Heart right ventricle (tissue), 16 donors: ENCODE measurements around the gene ONECUT3. TPM values are rescaled to one million over a fixed set of nuclear protein-coding genes. Genes with fewer than 3 reads are reported as not detected.
A peak's percentile ranks its signal among the peaks of the same experiment; 100 is the strongest.

Experiments
- ATAC-seq, 8 donors: fragments of 200-7000 bp; cut with Tn5 transposase; one replicate each; pipeline ENCODE4 v1.9.1; 2020; ENCODE audit warnings: mild to moderate bottlenecking in 8 of 8, moderate library complexity in 8 of 8, moderate number of reproducible peaks in 1 of 8
- DNase-seq, 2 donors: peaks; one replicate each; pipeline ENCODE4 v3.0.0-alpha.2; 2020
- H3K27ac ChIP-seq, 10 donors: fragments of 200-600 bp; sonication (generic) in 2 of 10; one replicate each; pipeline versions ENCODE4 v1.5.0 to v1.8.0; 2020 to 2022; ENCODE audit warnings: mild to moderate bottlenecking in 3 of 10
- H3K27me3 ChIP-seq, 7 donors: fragments of 200-600 bp; one replicate each; pipeline ENCODE4 v1.8.0; 2021 to 2022; ENCODE audit warnings: mild to moderate bottlenecking in 2 of 7
- H3K36me3 ChIP-seq, 9 donors: fragments of 200-600 bp; sonication (generic) in 1 of 9; one replicate each; pipeline versions ENCODE4 v1.5.0 to v1.8.0; 2020 to 2022; ENCODE audit warnings: mild to moderate bottlenecking in 2 of 9
- H3K4me1 ChIP-seq, 9 donors: fragments of 200-600 bp; sonication (generic) in 1 of 9; one replicate each; pipeline versions ENCODE4 v1.5.0 to v1.8.0; 2020 to 2022; ENCODE audit warnings: mild to moderate bottlenecking in 4 of 9
- H3K4me3 ChIP-seq, 10 donors: fragments of 200-600 bp; sonication (generic) in 2 of 10; one replicate each; pipeline versions ENCODE4 v1.5.0 to v1.8.0; 2020 to 2022; ENCODE audit warnings: mild to moderate bottlenecking in 7 of 10, moderate library complexity in 2 of 10
- H3K9me3 ChIP-seq, 11 donors: fragments of 200-600 bp in 10 of 11; sonication (generic) in 2 of 11; one replicate each; pipeline versions ENCODE4 v1.5.0 to v1.8.0; 2013 to 2022; ENCODE audit warnings: mild to moderate bottlenecking in 2 of 11, control low read depth in 1 of 11, moderate library complexity in 1 of 11
- WGBS, 2 donors: extraction: QIAGEN DNeasy Blood & Tissue Kit; methylation state at CpG; one replicate each; pipeline ENCODE4 v1.1.7; 2013; ENCODE audit warnings: inconsistent platforms in 1 of 2; 5-methylcytosine and 5-hydroxymethylcytosine counted together
- intact Hi-C, 10 donors: fragments of 100-400 bp; cut with DNase I; formaldehyde crosslinking; loops; one replicate each; pipeline versions ENCODE4 v1.11.1 to v1.14.2; 2022
- polyA plus RNA-seq, 2 donors: library from polyadenylated mRNA; stranded (reverse); fragments of 200-250 nt; gene quantifications; one replicate each; pipeline ENCODE4 v1.2.3, GENCODE V29; 2013
- total RNA-seq, 10 donors: library from RNA; stranded (reverse); fragmentation: NEBNext Ultra II Directional in 3 of 10; extraction: Animal tissue kit (Norgen Biotek cat#: 25700) in 3 of 10; gene quantifications; one replicate each; pipeline versions ENCODE4 v1.2.1 to v1.2.4, GENCODE V29; 2021 to 2023
- TF ChIP-seq, protein P1 (sequence below), 9 donors: fragments of 200-600 bp; sonication (generic) in 2 of 9; IDR thresholded peaks; one replicate each; pipeline versions ENCODE4 v1.5.0 to v1.8.0; 2021 to 2022; ENCODE audit warnings: antibody characterized with exemption in 9 of 9, mild to moderate bottlenecking in 5 of 9, moderate library complexity in 1 of 9
- donor health status: Arrhythmogenic right ventricular cardiomyopathy.
- donor health status: ischemic (EF 13 %, LVEDD 7.1; RV severe dilation, severe dysfunction).
- donor health status: healthy with polysubstance abuse.
- donor health status: DM: no; HTN: yes; CAD: no.
- donor health status: DM: no; HTN: no; CAD: no.
- donor health status: ischemic (EF 25% LVEDD 6.9; RV normal size, moderate dysfunction).
- donor health status: ischemic (EF 25% LVEDD 5.7; RV mildly dilated, moderate dysfunction).
- donor health status: healthy.
- donor health status: DM: yes; HTN: yes; CAD: no.
- donor health status: Ischemic cardiomyopathy.
- donor health status: ischemic (EF 35%, LVEDD 5.7; RV mildly dilated, moderate dysfunction).
- donor health status: nonischemic (EF 11% LVEDD 7.7; RV severe dilation, severe dysfunction).
- donor health status: DM: yes; HTN: yes; CAD: no.
- donor health status: PGD.
- donor health status: ischemic (EF 29% LVEDD 5.4; RV normal size, mild dysfunction).
- donor health status: nonischemic (EF 23%, LVEDD 6.1; RV moderate dilation, normal function).

The ONECUT3 gene
- total and polyA plus RNA-seq, 12 donors: not detected

DNA sequence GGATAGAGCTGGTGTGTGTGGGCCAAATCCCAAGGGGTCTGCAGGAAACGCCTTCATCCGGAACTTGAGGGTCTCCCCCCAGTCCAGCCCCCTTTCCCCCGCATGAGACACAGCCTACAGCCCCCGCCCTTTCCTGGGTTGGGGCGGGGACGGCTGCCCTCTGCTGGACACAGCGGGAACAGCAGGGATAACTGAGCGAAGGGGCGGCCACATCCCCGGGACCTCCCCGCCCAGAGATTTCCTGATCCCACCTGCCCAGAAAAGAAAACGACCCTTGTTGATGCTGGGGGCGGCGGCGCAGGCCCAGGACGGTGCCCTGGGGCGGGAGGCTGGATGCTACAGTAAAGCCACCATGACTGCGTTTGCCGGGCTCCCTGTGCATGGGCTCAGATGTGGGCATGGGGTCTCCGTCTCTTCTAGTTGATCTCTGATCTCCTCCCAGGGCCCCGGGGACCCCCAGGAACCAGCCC is 14.2 kb downstream of the ONECUT3 start:
- Histone ChIP-seq H3K27me3 (peaks cover 22 to 100% (median 98%) of the 10 kb centered on the region in 7 donors), H3K36me3 (no peaks in the 10 kb centered on the region), H3K4me3 (no peak overlapping the region), H3K9me3 (peaks cover 0 to 19% (median 13%) of the 10 kb centered on the region in 11 donors), H3K27ac (no peak overlapping the region), H3K4me1 (peaks cover 0 to 6% (median 0%) of the 10 kb centered on the region in 9 donors)
- 3 to 6% methylated on average over 21 of the region's 21 CpGs for WGBS, 2 donors
- ATAC-seq (peak in 7 of 8 donors; percentile 65 to 83 (median 73)), DNase-seq (peak; percentile 21 to 48)
- intact Hi-C loops: loop anchor here in 8 of 10 donors (1.0 to 10.0 kb wide), 7 partner anchors 93 to 223 kb away; partner anchors contain the start of gene UQCR11 (in 1 of the 8)
- TF ChIP-seq, protein P1, sequence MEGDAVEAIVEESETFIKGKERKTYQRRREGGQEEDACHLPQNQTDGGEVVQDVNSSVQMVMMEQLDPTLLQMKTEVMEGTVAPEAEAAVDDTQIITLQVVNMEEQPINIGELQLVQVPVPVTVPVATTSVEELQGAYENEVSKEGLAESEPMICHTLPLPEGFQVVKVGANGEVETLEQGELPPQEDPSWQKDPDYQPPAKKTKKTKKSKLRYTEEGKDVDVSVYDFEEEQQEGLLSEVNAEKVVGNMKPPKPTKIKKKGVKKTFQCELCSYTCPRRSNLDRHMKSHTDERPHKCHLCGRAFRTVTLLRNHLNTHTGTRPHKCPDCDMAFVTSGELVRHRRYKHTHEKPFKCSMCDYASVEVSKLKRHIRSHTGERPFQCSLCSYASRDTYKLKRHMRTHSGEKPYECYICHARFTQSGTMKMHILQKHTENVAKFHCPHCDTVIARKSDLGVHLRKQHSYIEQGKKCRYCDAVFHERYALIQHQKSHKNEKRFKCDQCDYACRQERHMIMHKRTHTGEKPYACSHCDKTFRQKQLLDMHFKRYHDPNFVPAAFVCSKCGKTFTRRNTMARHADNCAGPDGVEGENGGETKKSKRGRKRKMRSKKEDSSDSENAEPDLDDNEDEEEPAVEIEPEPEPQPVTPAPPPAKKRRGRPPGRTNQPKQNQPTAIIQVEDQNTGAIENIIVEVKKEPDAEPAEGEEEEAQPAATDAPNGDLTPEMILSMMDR (IDR thresholded peaks at IDR 0.05): peak; percentile 81 to 97 (median 94)

DNA sequence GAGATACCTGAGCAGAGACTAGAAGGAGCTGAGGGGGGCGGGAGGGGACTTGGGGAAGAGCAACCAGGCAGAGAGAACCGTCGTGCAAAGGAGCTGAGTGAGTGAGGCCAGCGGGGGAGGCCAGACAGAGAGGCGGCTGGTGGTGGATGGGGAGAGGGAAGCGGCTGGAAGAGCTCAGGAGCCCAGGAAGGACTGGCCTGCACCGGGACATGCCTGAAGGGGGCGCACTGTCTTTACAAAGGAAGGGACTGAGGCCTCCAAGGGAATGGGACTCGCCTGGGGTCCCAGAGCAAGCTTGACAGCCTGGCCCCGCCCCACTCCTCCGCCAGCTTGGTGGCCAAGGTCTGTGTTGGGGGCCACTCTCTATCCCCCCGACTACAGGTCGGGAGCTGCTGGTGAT is 14.9 kb downstream of the ONECUT3 start:
- H3K27ac ChIP-seq: no peak overlapping the region
- peaks cover 0 to 19% (median 13%) of the 10 kb centered on the region in 11 donors for H3K9me3 ChIP-seq
- intact Hi-C loops: loop anchor here in 6 of 10 donors (2.0 to 10.0 kb wide), 6 partner anchors 93 to 223 kb away; partner anchors contain the start of gene UQCR11 (in 1 of the 6)
- peaks cover 16 to 99% (median 91%) of the 10 kb centered on the region in 7 donors for H3K27me3 ChIP-seq
- no peak for ATAC-seq
- H3K36me3 ChIP-seq: no peaks in the 10 kb centered on the region
- 19% methylated on average over 13 of the region's 13 CpGs for WGBS, 2 donors
- TF ChIP-seq, protein P1 (IDR thresholded peaks at IDR 0.05): peak in 3 of 9 donors; percentile 7 to 14 (median 9)
- no peak overlapping the region for H3K4me3 ChIP-seq
- H3K4me1 ChIP-seq: peaks cover 0 to 6% (median 0%) of the 10 kb centered on the region in 9 donors
- DNase-seq: no peak

DNA sequence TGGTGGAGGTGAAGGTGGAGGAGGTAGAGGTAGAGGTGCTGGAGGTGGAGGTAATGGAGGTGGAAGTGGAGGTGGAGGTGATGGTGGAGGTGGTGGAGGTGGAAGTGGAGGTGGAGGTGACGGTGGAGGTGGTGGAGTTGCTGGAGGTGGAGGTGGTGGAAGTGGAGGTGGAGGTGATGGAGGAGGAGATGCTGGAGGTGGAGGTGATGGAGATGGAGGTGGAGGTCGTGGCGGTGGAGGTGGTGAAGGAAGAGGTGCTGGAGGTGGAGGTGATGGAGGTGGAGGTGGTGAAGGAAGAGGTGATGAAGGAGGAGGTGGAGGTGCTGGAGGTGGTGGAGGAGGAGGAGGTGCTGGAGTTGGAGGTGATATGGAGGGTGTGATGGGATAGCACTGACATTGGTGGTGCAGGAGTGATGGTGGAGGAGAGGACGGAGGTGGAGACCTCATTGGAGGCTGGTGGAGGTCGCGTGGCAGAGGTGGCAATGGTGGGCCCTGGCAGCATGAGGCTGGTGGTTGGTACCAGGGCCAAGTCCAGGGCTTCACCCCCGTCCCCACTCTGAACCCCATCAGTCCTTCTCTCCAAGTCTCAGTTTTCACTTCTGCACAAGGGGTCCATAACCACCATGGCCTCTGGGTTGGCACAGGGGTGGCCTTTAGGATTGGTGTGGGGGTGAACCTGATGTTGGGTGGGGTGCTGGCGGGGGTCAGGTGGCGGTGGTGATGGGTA is 15.8 kb downstream of the ONECUT3 start:
- ATAC-seq (peak in 1 of 8 donors; percentile 17), DNase-seq (no peak)
- intact Hi-C loops: loop anchor here in 6 of 10 donors (2.0 to 10.0 kb wide), 6 partner anchors 94 to 224 kb away; partner anchors contain the start of gene UQCR11 (in 1 of the 6)
- Histone ChIP-seq H3K9me3 (peaks cover 0 to 19% (median 13%) of the 10 kb centered on the region in 11 donors), H3K27ac (no peak overlapping the region), H3K4me1 (peaks cover 0 to 6% (median 0%) of the 10 kb centered on the region in 9 donors), H3K4me3 (no peak overlapping the region), H3K27me3 (peaks cover 16 to 99% (median 91%) of the 10 kb centered on the region in 7 donors), H3K36me3 (no peaks in the 10 kb centered on the region)
- WGBS, 2 donors: 74 to 77% methylated on average over 9 of the region's 9 CpGs
- TF ChIP-seq, protein P1 (IDR thresholded peaks at IDR 0.05): no peak

DNA sequence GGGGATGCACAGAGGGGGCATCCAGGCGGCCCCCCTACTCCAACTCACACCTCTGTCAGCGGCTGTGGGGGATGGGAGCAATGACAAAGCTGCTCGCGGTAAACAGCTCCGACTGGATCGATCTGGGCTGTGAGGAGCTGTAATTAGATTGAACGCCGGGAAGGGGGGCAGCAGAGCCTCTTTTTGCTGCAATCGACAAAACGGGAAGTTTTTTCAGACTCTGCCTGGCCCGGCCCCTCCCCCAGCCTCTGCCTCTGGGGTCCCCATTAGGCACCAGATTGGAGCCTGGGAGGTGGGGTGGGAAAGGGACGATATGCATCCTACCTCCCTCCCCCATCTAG is 16.3 kb downstream of the ONECUT3 start:
- no peak for ATAC-seq
- TF ChIP-seq, protein P1 (IDR thresholded peaks at IDR 0.05): no peak
- Histone ChIP-seq H3K36me3 (no peaks in the 10 kb centered on the region), H3K27me3 (peaks cover 16 to 99% (median 91%) of the 10 kb centered on the region in 7 donors), H3K9me3 (peaks cover 0 to 19% (median 13%) of the 10 kb centered on the region in 11 donors), H3K27ac (no peak overlapping the region), H3K4me1 (peaks cover 0 to 6% (median 0%) of the 10 kb centered on the region in 9 donors), H3K4me3 (no peak overlapping the region)
- intact Hi-C loops: loop anchor here in 6 of 10 donors (2.0 to 10.0 kb wide), 6 partner anchors 95 to 225 kb away; partner anchors contain the start of gene UQCR11 (in 1 of the 6)
- DNase-seq: no peak
- WGBS, 2 donors: 2 to 7% methylated on average over 12 of the region's 12 CpGs
